ENCODE measurements around the gene RAP2A.

- no peak for TF ChIP-seq EZH2 (IDR thresholded peaks at IDR 0.05; ENCODE audit: borderline replicate concordance)
- no peak for TF ChIP-seq CTCF (IDR thresholded peaks at IDR 0.05; ENCODE audit: poor library complexity)
Observed at GRCh38 chr13:97483465-97483864, 49.5 kb downstream of the RAP2A start.

Data from hepatocyte (in vitro differentiated cells).